Muscle of arm (tissue), 12 donors: ENCODE measurements around the gene MYOG. TPM values are rescaled to one million over a fixed set of nuclear protein-coding genes. Genes with fewer than 3 reads are reported as not detected.

ENCODE experiments used
- DNase-seq: peaks from one replicate; pipeline ENCODE4 v3.0.0-alpha.2; 2013
- polyA plus RNA-seq, 12 donors: library from polyadenylated mRNA; unstranded; fragments of 120-200 nt; gene quantifications; one replicate each; pipeline ENCODE4 v1.2.1, GENCODE V29; 2013; ENCODE audit not compliant: insufficient read length in 12 of 12

Gene MYOG
- polyA plus RNA-seq, 12 donors, result 147 to 598 (median 360) TPM

- DNase-seq, result no peak
Observed at GRCh38 chr1:203035111-203036000, 50.5 kb downstream of the MYOG start.

- no peak for DNase-seq
Observed at GRCh38 chr1:203034422-203035110, 51.2 kb downstream of the MYOG start.

- no peak for DNase-seq
Observed at GRCh38 chr1:203033917-203034316, 51.9 kb downstream of the MYOG start.

- DNase-seq, result no peak
Observed at GRCh38 chr1:203033287-203033686, 52.5 kb downstream of the MYOG start.

Other genes with a start within 250 kb of the MYOG start
- 1 to 10 TPM in 10 of 12 donors, not detected in 2; 6.7 to 8.5 (median 7.6) TPM for gene RABIF, start 196.9 kb downstream of the MYOG start, polyA plus RNA-seq
- gene KLHL12, start 158.8 kb downstream of the MYOG start, polyA plus RNA-seq, result 10 to 100 TPM in 11 of 12 donors, not detected in 1; 16.4 to 26.4 (median 22.6) TPM
- 10 to 100 TPM in 11 of 12 donors, not detected in 1; 61.1 to 98.8 (median 72.9) TPM for gene ADIPOR1, start 127.7 kb downstream of the MYOG start, polyA plus RNA-seq
- gene CYB5R1, start 118.8 kb downstream of the MYOG start, polyA plus RNA-seq, result 100 to 1,000 TPM in 2 of 12 donors, 10 to 100 TPM in 9, not detected in 1; 40.7 to 109 (median 80.3) TPM
- 10 to 100 TPM in 11 of 12 donors, not detected in 1; 33.4 to 54.2 (median 37.2) TPM for gene TMEM183A, start 78.6 kb downstream of the MYOG start, polyA plus RNA-seq
- gene PPFIA4, start 59.5 kb downstream of the MYOG start, polyA plus RNA-seq, result 10 to 100 TPM in 11 of 12 donors, not detected in 1; 23.9 to 70.8 (median 49.7) TPM
- 1 to 10 TPM in 10 of 12 donors, not detected in 2; 2.1 to 8.3 (median 3.2) TPM for gene ADORA1, start 41.7 kb upstream of the MYOG start, polyA plus RNA-seq
- 100 to 1,000 TPM in 11 of 12 donors, not detected in 1; 134 to 423 (median 239) TPM for gene MYBPH, start 89.8 kb upstream of the MYOG start, polyA plus RNA-seq
- 1 to 10 TPM in 3 of 12 donors, under 1 TPM in 7, not detected in 2; 0.16 to 4.6 (median 0.78) TPM for gene CHI3L1, start 100.7 kb upstream of the MYOG start, polyA plus RNA-seq
- under 1 TPM in 10 of 12 donors, not detected in 2; 0.20 to 0.91 (median 0.58) TPM for gene CHIT1, start 143.7 kb upstream of the MYOG start, polyA plus RNA-seq
- gene BTG2, start 219.5 kb upstream of the MYOG start, polyA plus RNA-seq, result 100 to 1,000 TPM in 3 of 12 donors, 10 to 100 TPM in 8, not detected in 1; 63.4 to 246 (median 81.3) TPM